GM19468 (cell line): ENCODE data around the gene COL23A1.
"Not testable (repeated sequence)": the region's sequence is repeated elsewhere in the genome, so short reads cannot be mapped to it uniquely, and the experiment has no call there.

Experiments
- ATAC-seq: cut with Tn5 transposase; IDR thresholded peaks from one replicate; pipeline ENCODE4 v1.9.1; 2021; ENCODE audit warnings: mild to moderate bottlenecking, moderate library complexity, moderate number of reproducible peaks; ENCODE audit not compliant: unreplicated experiment; ENCODE audit errors: extremely low read depth

The COL23A1 gene

DNA sequence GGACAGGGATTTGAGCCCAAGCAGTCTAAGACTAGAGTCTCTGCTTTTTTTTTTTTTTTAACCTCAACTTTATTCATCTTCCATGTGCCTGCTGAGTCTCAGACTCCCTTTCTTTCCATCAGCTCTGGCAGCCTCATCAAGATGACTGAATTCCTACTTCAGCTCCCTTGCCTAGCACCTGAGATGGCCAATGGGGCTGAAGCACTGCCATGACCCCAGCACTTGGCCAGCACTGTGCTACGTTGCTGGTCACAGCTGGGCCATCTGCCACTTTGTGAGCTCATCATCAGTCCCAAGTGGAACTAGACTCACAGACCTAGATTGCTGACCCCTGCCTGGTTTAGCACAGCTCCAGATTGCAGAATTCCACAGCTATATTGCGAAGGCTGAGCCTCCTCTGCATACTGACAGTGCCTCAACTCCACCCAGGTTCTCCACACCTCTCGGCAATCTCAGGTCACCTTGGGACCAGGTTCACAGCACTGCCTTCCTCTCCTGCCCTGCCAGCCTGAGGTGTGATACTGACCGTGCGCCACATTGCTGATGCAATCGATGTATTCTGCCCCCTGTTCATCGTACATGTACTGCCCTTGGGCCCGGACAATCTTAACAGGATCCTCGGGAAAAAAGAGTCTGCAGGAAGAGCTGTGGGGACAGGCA lies 359.2 kb downstream of the COL23A1 start:
- ATAC-seq = no peak

DNA sequence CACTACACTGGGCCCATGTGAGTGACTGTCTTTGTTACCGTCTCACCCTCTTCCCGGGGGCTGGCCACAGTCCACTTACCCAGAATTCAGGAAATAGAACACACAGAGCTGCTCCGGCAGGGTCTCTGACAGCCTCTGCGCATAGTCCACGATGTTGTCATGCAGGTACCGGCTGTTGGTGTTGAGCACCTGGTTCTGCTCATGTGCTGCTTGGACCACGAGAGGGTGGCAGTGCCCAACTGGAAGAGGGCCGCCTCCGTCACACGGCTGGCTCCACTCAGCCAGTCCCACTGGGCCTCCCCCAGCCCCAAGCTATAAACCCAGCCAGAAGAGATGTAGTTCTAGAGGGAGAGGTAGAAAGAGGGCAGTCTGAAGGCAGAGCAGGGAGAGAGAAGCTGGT lies 360.3 kb downstream of the COL23A1 start:
- ATAC-seq = no peak

DNA sequence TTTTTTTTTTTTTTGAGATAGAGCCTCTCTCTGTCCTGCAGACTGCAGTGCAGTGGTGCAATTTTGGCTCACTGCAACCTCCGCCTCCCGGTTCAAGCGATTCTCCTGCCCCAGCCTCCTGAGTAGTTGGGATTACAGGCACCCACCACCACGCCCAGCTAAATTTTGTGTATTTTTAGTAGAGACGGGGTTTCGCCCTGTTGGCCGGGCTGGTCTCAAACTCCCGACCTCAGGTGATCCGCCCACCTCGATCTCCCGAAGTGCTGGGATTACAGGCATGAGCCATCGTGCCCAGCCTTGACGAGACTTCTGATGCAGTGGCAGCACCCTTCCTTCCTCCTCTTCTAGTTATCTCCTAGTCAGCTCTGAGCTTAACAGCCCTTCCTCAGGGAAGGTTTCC lies 361.1 kb downstream of the COL23A1 start:
- not testable (repeated sequence) for ATAC-seq

DNA sequence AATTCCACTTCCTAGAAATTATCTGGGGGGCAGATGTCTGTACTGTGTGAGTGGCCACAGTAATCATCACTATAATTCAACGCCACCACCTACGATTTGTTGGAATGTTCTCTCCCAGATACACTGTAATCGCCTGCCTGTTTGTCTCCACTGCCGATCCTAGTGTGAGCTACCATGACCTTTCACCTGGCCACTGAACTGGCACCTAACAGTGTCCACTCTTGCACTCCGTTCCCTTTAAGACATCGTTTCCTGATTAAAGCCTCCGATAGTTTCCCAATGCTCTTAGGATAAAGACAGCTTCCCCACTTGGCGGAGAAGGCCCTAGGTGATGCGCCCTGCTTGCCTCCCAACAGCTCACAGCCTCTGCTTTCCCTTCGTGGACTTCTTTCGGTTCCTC lies 361.6 kb downstream of the COL23A1 start:
- no peak for ATAC-seq

DNA sequence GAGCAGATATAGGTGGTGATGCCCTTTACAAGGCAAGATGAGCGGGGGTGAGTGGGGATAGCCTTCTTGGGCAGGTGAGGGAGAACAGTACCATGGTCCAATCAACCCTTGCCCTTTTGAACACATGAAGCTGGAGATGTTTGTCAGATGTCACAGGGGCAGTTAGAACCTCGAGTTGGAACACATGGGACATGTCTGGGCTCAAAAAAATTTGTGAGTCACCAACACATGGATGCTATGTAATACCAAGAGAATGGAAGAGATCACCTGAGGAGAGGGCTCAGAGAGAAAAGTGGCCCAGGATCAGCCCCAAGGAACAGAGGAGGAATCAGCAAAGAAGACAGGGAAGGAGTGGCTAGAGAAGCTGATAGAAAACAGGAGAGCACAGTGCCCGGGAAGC lies 362.3 kb downstream of the COL23A1 start:
- ATAC-seq = no peak

DNA sequence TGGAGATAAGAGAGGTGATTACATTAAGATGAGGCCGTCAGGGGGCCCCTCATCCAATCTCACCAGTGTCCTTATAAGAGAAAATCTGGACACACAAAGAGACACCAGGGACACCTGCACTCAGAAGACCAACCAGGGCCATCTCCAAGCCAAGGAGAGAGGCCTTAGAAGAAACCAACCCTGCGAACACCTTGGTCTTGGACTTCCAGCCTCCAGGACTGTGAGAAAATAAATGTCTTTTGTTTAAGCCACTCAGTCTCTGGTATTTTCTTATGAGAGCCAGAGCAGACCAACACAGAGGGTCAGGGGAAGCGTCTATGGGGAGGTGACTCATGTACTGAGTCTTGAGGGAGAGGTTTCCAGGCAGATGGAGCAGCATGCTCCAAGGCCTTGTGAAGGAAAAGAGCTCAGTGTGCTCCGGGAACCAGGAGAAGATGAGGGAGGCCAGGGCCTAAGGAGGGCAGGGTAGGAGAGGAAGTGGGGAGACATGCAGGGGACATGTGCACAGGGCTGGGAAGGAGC lies 363.0 kb downstream of the COL23A1 start:
- no peak for ATAC-seq

DNA sequence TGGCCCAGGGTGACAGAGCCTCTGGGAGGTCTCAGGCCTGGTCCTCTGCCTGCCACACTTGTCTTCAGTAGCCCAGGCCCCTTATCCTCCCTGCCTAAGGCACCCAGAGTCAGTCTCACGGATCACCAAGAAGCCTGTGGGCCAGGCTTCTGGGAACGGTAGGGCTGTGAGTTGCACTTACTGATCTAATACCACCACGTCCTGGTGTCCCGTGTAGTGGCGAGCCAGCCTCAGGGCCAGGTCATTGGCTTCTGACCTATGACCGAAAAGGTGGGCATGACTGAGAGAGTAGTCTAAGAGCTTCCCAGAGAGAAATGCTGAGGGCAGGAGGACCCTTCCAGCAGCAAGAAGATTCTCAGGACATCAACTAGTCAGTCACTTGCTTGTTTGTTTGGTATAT lies 365.0 kb downstream of the COL23A1 start:
- ATAC-seq = no peak

DNA sequence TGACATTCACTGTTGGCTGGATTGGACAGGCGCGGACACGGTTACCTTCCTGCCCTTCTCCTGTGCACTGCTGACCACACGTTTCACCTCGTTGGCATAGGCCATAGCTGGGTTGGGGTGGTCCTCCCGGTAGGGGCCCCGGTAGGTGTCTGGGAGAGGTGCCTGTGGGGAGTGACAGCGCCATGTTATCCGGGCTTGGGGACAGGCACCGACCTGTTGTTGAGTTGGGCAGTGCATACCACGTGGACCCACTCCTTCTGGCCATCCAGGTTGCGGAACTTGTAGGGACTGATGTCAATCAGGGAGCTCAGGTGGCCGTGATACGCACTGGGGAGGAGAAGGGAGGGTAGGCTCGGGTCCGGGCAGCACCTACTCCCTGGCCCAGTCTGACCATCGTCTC lies 365.8 kb downstream of the COL23A1 start:
- no peak for ATAC-seq

DNA sequence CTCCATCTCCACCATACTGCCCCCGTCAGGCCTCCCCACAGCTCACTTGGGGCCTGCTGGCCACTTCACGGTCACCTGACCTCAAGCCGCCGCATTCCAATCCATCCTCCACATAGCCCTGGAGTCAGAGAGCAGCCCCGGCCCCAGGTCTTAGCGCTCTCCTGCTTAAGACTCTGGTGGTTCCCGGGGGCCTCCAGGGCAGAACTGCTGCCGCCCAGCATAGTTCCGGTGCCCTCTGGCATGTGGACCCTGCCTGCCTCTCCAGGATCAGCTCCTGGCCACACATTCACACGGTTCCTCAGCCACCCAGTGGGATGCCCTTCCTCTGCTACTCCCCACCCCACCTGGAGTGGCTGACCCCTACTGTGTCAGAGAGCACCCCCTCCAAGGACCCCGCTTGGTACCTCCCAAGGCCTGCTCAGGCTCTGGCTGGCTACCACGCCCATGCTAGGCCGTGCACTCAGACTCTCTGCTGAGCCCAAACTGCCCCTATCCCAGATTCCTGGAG lies 366.3 kb downstream of the COL23A1 start:
- ATAC-seq = no peak

DNA sequence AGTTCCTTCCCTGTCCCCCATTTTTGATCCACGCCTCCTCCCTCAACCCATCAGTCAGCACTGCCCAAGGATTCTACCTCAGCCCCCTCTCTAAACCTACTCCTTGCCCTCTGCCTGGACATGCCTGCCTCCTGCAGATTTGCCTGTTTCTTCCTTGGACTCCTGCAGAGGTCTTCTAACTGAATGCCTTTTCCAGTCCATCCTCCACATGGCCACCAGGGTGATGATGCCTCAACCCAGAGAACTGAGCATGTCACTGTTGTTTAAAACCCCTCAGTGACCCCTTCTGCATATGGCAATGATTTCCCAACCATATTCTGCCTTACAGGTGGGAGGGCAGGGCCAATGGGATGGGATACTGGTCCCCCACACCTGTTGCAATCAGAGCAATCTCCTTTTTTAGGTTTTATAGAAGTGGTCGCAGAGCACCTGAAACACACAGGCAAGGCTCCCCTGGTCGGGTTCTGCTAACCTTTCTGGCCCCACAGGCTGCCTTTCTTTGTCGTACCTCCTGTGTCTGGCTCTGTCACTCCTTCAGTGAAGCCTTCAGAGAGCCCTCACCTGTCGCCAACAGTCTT lies 366.9 kb downstream of the COL23A1 start:
- ATAC-seq = no peak

DNA sequence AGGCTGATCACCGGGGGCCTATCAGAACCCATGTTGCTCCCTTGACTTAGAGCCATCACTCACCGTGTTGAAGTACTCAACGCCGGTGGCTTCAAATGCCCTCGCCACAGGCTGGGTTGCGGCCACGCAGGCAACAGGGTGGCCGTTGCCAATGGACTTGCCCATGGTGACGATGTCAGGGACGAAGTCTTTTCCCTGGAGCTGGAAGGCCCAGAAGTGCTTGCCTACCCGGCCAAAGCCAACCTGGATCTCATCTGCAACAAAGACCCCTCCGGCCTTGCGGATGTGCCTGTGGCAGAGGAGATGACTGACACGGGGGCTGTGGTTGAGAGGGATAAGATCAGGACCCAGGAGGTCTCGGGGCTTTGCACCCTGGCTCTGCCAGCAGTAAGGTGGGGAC lies 367.9 kb downstream of the COL23A1 start:
- ATAC-seq = no peak

DNA sequence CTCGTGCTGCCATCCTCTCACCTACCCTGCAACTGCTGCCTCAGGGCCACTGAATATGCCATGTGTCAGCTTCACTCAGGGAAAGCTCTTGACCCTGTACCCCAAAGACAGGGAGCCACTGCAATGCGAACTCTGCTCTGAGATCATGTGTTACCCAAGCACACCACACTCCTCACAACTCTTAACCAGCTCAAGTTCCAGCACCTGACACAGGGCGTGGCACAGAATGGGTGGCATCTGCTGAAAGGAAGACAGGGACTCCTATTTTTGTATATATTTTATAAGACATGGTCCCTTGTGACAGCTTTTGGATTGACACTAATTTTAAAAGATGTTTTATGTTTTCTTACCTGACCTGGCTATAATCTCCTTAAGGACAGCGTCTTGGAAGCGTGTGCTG lies 368.3 kb downstream of the COL23A1 start:
- no peak for ATAC-seq

DNA sequence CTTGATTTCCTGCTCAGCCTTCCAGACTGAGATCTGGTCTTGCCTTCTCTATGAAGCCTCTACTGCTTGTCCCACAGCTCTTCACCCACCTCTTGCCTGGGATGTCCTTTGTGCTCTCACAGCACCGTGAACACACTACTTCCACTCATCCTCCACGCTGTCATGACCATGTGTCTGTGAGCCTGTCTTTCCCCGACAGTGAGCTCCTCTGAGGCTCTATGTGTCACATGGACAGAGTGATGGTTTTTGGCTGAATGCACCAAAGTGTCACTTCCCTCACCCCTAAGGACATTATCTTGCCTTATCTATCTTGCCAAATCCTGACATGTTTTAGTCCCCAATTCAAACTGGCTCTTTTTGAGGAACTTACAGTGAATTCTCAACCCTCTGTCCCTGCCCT lies 368.9 kb downstream of the COL23A1 start:
- ATAC-seq = no peak

DNA sequence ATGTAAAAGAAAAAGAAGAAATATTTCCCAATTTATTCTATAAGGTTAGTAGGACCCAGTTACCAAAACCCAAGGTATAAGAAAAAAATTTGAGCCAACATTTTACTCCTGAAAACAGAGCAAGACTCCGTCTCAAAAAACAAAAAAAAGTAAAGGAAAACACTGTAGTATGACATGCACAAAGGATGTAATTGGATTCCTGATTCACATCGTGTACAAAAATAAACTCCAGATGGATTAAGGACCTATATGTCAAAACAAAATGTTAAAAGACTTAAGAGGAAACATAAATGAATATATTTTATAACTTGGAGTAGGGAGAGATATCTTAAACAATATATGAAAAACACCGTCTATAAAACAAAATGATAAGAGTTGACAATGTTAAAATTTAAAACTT lies 371.4 kb downstream of the COL23A1 start:
- no peak for ATAC-seq

DNA sequence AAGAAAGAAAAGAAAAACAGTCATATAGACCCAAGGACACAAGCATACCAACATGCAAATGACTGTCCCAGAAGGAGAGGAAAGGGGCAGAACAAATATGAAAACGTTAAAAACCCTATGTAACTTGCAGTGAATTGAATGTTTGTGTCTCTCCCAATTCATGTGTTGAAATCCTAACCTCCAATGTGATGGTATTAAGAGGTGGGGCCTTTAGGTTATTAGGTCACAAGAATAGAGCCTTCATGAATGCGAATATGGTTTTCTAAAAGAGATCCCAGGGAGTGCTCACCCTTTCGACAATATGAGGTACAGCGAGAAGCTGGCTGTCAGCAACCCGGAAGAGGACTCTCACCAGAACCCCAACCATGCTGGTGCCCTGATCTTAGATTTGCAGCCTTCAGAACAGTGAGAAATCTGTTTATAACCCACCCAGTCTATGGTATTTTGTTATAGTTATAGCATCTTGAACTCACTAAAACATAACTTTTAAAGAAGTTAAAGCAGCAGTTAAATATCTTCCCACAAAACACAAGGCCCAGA lies 371.9 kb downstream of the COL23A1 start:
- no peak for ATAC-seq

DNA sequence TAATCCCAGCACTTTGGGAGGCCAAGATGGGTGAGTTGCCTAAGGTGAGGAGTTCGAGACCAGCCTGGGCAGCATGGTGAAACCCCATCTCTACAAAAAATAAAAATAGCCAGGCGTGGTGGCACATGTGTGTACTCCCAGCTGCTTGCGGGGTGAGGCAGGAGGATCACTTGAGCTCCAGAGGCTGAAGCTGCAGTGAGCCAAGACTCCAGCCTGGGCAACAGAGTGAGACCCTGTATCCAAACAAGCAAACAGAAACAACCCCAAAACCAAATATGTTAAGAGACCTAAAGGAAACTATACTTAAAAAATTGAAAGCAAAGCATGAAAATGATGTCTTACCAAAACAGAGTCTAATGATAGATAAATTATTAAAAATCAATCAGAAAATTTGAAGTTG lies 373.4 kb downstream of the COL23A1 start:
- ATAC-seq = no peak

DNA sequence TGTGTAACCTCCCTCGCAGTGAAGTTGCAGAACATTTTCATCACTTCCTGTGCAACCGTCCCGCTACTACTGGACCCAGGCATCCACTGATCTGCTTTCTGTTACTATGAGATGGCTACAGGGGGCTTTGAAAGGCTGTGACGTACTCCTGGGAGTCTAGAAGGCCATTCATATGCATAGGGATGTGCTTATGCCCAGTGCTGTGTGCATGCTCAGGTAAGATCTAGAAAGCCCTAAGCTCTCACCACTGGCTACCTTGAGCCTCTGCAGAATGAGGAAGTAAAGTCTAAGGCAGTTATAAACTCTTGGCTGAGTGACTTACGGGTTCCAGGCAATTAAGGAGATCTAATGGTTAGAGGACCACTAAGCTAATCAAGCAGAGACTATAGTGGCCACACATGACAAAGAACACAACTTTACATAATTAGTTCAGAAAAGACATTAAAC lies 374.1 kb downstream of the COL23A1 start:
- no peak for ATAC-seq

DNA sequence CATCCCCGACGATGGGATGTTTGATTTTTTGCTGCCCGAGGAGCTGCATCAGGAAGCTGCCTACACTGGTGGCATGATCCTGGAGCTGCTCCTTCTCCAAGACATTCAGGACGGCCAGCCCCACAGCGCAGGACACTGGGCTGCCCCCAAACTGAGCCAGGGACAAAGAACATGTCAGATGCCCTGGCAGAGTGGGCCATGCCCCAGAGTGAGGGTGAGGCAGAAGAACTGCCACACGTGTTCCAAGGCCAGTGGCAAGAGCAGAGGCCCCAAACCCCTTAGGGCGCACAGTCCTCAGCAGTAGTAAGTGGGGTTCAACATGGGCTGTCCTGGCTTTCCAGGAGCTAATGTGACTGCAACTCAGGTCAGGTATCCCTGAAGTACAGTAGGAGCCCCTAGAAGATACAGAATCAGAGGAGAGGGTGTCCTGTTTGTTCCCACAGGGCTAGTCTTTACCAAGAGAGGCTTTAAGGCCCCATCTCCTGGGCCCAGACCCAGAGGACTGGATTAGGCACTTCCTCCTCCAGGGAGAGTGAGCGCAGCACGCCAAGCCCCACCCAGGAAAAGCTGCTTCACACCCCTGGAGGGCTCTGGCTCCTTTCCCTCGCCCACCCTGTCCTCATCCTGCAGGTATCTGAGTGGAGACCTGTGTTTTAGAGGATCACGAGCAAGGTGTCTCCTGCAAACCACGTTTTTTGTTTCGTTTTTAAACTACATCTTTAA lies 374.8 kb downstream of the COL23A1 start:
- no peak for ATAC-seq

DNA sequence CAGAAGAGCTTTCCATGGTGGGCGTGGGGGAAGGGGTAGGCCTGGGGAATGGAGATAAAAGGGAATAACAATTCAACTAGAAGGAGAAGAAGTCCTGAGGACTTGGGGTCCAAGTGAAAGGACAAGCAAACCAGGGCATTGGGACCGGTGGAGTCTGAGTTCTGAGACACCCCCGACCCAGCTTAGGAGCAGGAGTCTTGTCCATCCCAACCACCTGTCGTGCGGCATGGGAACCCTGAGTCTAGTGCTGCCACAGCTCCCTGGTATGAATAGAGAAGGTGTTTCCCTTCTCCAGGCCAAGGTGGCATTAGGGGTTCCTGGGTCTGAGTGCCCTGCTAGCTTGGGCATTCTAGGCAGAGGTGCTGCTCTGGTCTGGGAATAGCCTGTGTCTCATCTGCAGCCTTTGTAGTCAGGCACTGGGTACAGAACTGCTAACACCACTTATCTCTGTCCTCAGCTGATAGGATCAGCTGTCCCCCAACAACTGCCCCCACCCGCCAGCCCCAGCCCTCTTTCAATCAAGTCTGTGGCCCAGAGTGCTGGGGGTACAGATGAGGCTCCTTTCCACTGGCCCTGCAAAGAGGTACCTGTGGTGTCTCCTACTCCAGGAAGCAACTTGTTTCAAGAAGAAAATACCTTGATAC lies 375.9 kb downstream of the COL23A1 start:
- ATAC-seq = no peak

DNA sequence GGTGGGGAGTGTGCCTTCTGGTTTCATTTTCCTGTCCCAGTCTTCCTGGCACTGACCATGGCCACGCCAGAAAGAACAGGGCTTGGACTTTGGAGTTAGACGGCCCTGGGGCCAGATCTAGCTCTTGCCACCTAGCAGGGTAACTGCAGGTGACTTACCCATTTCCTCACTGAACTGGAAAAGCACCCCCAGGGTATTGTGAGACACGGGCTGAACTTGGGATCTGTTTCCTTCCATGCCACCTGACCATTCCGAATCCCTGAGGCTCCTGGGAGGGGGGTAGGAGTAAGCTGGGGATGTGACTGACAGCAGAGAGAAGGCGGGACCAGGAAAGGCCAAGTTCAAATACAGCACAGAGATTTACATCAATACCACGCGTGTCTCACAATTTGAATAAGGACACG lies 376.4 kb downstream of the COL23A1 start:
- ATAC-seq = no peak
